ENCODE measurements around the gene C4orf33. TPM values are rescaled to one million over a fixed set of nuclear protein-coding genes. Genes with fewer than 3 reads are reported as not detected.

The C4orf33 gene
- total RNA-seq, 1 experiment from 2014 or later, result 12.4 TPM

DNA sequence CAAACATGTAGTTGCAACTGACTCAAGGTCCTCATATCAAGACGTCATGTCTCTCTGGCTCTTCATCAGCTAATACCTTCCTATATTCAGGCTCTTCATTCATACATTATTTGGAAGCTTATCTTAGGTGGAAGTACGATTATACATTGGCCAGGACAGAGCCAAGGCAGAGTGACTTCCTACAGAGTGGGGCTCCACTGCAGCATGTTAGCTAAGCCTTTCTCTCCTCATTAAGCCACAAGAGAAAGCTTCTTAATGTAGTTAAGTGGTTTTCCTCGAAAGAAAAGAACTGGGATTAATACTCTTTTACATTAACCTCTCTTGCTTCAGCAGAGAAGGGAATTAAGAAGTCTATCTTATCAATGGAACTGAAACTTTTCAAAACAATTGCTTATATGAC is 15.0 kb downstream of the C4orf33 start:
- POLR2A ChIA-PET (ENCODE audit: unreplicated experiment), result no interaction called here
- intact Hi-C loops (cut with micrococcal nuclease; ENCODE audit: unreplicated experiment), result no loop called here
- CTCF ChIA-PET, result no interaction called here

GRCh38 chr4:129111919-129112318 is 16.0 kb downstream of the C4orf33 start:
- CTCF ChIA-PET, result no interaction called here
- no peak overlapping the region for H3K27ac ChIP-seq
- intact Hi-C loops (cut with micrococcal nuclease; ENCODE audit: unreplicated experiment), result no loop called here
- H3K27me3 ChIP-seq (ENCODE audit: insufficient read depth, low read depth), result no peaks in the 10 kb centered on the region
- TF ChIP-seq, protein P1, sequence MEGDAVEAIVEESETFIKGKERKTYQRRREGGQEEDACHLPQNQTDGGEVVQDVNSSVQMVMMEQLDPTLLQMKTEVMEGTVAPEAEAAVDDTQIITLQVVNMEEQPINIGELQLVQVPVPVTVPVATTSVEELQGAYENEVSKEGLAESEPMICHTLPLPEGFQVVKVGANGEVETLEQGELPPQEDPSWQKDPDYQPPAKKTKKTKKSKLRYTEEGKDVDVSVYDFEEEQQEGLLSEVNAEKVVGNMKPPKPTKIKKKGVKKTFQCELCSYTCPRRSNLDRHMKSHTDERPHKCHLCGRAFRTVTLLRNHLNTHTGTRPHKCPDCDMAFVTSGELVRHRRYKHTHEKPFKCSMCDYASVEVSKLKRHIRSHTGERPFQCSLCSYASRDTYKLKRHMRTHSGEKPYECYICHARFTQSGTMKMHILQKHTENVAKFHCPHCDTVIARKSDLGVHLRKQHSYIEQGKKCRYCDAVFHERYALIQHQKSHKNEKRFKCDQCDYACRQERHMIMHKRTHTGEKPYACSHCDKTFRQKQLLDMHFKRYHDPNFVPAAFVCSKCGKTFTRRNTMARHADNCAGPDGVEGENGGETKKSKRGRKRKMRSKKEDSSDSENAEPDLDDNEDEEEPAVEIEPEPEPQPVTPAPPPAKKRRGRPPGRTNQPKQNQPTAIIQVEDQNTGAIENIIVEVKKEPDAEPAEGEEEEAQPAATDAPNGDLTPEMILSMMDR (conservative IDR thresholded peaks at IDR 0.05), result no peak
- TF ChIP-seq EZH2 (IDR thresholded peaks at IDR 0.05; ENCODE audit: low read depth), result no peak
- H3K4me1 ChIP-seq (replicated peaks; ENCODE audit: insufficient read depth), result no peaks in the 10 kb centered on the region
- POLR2A ChIA-PET (ENCODE audit: unreplicated experiment), result no interaction called here
- no peaks in the 10 kb centered on the region for H4K20me1 ChIP-seq (ENCODE audit: insufficient read depth)
- H3K9me3 ChIP-seq (ENCODE audit: insufficient read depth, low read depth), result no peaks in the 10 kb centered on the region
- no peaks in the 10 kb centered on the region for H3F3A ChIP-seq (ENCODE audit: insufficient read depth, low read depth)
- H3K36me3 ChIP-seq (ENCODE audit: low read depth), result no peaks in the 10 kb centered on the region
- no peak overlapping the region for H3K4me2 ChIP-seq
- no TSS peak for BruUV-seq (replicated peaks)
- DNase-seq, result no peak
- no peaks in the 10 kb centered on the region for H3K79me2 ChIP-seq (ENCODE audit: low read depth)
- H2AFZ ChIP-seq, result no peak overlapping the region
- H3K9me2 ChIP-seq (ENCODE audit: insufficient read depth), result no peaks in the 10 kb centered on the region
- H3K4me3 ChIP-seq, result no peak overlapping the region

More for the DNA sequence above, 15.0 kb downstream of the C4orf33 start:
- Histone ChIP-seq H3K4me3 (no peak overlapping the region), H3K9me3 (ENCODE audit: insufficient read depth, low read depth) (no peaks in the 10 kb centered on the region), H3K4me2 (no peak overlapping the region), H4K20me1 (ENCODE audit: insufficient read depth) (no peaks in the 10 kb centered on the region), H2AFZ (no peak overlapping the region), H3K79me2 (ENCODE audit: low read depth) (no peaks in the 10 kb centered on the region), H3K27me3 (ENCODE audit: insufficient read depth, low read depth) (no peaks in the 10 kb centered on the region), H3K4me1 (replicated peaks; ENCODE audit: insufficient read depth) (no peaks in the 10 kb centered on the region), H3F3A (ENCODE audit: insufficient read depth, low read depth) (no peaks in the 10 kb centered on the region), H3K9me2 (ENCODE audit: insufficient read depth) (no peaks in the 10 kb centered on the region), H3K36me3 (ENCODE audit: low read depth) (no peaks in the 10 kb centered on the region), H3K27ac (no peak overlapping the region)
- TF ChIP-seq, protein P1 (conservative IDR thresholded peaks at IDR 0.05), result no peak
- no peak for TF ChIP-seq EZH2 (IDR thresholded peaks at IDR 0.05; ENCODE audit: low read depth)
- no TSS peak for BruUV-seq (replicated peaks)
- DNase-seq, result no peak

DNA sequence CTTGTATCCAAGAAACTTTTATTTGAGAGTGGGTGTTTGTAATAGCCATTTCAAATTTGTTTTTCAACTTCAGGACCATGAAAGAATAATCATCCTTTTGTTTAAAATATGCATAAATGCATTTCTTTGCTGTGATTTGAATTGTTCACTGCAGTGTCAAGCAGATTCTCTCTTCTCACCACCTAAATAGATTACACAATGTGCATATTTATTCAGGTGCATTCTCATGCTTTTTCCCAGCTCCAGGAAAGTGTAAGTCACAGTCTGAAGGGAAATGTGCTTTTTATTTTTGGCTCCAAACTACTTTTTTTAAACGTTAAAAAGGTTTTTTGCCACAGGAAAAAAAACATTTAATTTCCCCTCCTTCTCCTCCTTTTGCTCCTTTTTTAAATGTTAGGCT is 17.5 kb downstream of the C4orf33 start:
- H3K4me2 ChIP-seq, result no peak overlapping the region
- no peaks in the 10 kb centered on the region for H3K4me1 ChIP-seq (replicated peaks; ENCODE audit: insufficient read depth)
- H3K27me3 ChIP-seq (ENCODE audit: insufficient read depth, low read depth), result no peaks in the 10 kb centered on the region
- no peaks in the 10 kb centered on the region for H3K9me2 ChIP-seq (ENCODE audit: insufficient read depth)
- no peak for TF ChIP-seq EZH2 (IDR thresholded peaks at IDR 0.05; ENCODE audit: low read depth)
- TF ChIP-seq, protein P1 (conservative IDR thresholded peaks at IDR 0.05), result no peak
- no peaks in the 10 kb centered on the region for H3F3A ChIP-seq (ENCODE audit: insufficient read depth, low read depth)
- intact Hi-C loops (cut with micrococcal nuclease; ENCODE audit: unreplicated experiment), result no loop called here
- H2AFZ ChIP-seq, result no peak overlapping the region
- DNase-seq, result no peak
- no peaks in the 10 kb centered on the region for H3K79me2 ChIP-seq (ENCODE audit: low read depth)
- H3K4me3 ChIP-seq, result no peak overlapping the region
- POLR2A ChIA-PET (ENCODE audit: unreplicated experiment), result no interaction called here
- CTCF ChIA-PET, result no interaction called here
- H3K9me3 ChIP-seq (ENCODE audit: insufficient read depth, low read depth), result no peaks in the 10 kb centered on the region
- H3K36me3 ChIP-seq (ENCODE audit: low read depth), result no peaks in the 10 kb centered on the region
- H3K27ac ChIP-seq, result no peak overlapping the region
- no peaks in the 10 kb centered on the region for H4K20me1 ChIP-seq (ENCODE audit: insufficient read depth)
- BruUV-seq (replicated peaks), result no TSS peak

Measured in PC-9 (cell line).